ENCODE results near the gene PI4K2B.
"Not testable (repeated sequence)": the region's sequence is repeated elsewhere in the genome, so short reads cannot be mapped to it uniquely, and the experiment has no call there.

PI4K2B gene

DNA sequence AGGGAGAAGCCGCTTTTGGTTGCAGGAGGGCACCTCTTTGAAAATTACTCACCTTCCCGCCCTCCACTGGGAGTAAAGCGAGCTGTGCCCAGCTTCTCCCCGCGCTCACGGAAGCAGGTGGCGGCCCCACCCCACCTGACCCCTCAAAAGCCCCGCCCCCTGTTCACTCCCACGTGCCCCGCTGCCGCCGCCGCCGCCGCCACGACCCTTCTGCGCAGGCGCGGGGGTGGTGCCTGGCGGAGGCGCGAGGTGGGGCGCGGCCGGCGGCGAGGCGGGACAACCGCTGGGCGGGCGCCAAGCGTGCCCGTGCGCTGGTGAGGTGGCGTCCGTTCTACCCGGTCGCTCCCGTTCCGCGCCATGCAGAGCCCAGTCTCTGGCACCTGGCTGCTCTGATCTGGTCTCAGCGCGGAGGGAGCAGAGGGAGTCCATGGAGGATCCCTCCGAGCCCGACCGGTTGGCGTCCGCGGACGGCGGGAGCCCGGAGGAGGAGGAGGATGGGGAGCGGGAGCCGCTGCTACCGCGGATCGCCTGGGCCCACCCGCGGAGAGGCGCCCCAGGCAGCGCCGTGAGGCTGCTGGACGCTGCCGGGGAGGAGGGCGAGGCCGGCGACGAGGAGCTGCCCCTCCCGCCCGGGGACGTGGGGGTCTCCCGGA, at the start of gene PI4K2B:
TSS of gene PI4K2B (plus strand) at position 297 of the 653 bp plus-strand sequence. CDS start at position 428, 131 bp downstream.
- in situ Hi-C loops (cut with MboI; ENCODE audit: low sequenced_read_pairs) = no loop called here

DNA sequence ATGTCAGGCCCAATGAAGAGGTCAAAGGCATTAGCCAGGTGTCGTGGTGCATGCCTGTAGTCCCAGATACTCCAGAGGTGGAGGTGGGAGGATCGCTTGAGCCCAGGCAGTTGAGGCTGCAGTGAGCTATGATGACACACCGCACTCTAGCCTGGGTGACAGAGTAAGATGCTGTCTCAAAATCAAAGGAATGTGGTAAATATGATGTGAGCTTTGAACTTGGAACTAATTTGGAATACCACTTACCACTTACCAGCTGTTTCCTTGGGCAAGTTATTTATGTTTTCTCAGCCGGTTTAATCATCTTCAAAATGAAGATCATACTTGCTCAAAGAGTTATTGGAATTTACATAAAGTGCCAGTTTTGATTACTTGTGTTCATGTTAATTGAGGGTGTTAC, 49.8 kb upstream of the PI4K2B start:
- in situ Hi-C loops (cut with MboI; ENCODE audit: low sequenced_read_pairs) = no loop called here

- in situ Hi-C loops (cut with MboI; ENCODE audit: low sequenced_read_pairs) = no loop called here
Measured at GRCh38 chr4:25190407-25190806, 43.4 kb upstream of the PI4K2B start.

- in situ Hi-C loops (cut with MboI; ENCODE audit: low sequenced_read_pairs) = no loop called here
Measured at GRCh38 chr4:25198713-25199112, 35.1 kb upstream of the PI4K2B start.

GRCh38 chr4:25207997-25208396, 25.8 kb upstream of the PI4K2B start:
- in situ Hi-C loops (cut with MboI; ENCODE audit: low sequenced_read_pairs) = no loop called here

- in situ Hi-C loops (cut with MboI; ENCODE audit: low sequenced_read_pairs) = no loop called here
Measured at GRCh38 chr4:25209702-25210101, 24.1 kb upstream of the PI4K2B start.

DNA sequence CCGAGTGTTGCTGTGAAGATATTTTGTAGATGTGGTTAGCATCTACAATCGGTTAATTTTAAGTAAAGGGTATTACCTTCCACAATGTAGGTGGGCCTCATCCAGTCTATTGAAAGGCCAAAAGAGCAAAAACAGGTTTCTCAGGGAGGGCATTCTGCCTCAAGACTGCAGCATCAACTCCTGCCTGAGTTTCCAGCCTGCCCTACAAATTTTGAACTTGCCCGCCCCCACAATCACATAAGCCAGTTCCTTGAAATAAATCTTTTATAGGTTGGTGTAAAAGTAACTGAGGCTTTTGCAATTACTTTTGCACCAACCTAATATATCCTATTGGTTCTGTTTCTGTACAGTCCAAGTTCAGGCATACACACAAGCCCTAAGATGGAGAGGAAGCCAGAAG, 22.1 kb upstream of the PI4K2B start:
- in situ Hi-C loops (cut with MboI; ENCODE audit: low sequenced_read_pairs) = no loop called here

- in situ Hi-C loops (cut with MboI; ENCODE audit: low sequenced_read_pairs) = no loop called here
Measured at GRCh38 chr4:25212822-25213221, 21.0 kb upstream of the PI4K2B start.

GRCh38 chr4:25213347-25213979, 20.4 kb upstream of the PI4K2B start:
- in situ Hi-C loops (cut with MboI; ENCODE audit: low sequenced_read_pairs) = no loop called here

DNA sequence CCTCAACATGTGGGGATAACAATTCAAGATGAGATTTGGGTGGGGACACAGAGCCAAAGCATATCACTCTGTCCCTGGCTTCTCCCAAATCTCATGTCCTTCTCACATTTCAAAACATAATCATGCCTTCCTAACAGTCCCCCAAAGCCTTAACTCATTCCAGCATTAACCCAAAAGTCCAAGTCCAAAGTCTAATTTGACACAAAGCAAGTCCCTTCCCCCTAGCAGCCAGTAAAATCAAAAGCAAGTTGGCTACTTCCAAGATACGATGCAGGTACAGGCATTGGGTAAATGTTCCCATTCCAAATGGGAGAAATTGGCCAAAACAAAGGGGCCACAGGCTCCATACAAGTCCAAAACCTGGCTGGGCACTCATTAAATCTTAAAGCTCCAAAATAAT, 19.1 kb upstream of the PI4K2B start:
- in situ Hi-C loops (cut with MboI; ENCODE audit: low sequenced_read_pairs) = not testable (repeated sequence)

DNA sequence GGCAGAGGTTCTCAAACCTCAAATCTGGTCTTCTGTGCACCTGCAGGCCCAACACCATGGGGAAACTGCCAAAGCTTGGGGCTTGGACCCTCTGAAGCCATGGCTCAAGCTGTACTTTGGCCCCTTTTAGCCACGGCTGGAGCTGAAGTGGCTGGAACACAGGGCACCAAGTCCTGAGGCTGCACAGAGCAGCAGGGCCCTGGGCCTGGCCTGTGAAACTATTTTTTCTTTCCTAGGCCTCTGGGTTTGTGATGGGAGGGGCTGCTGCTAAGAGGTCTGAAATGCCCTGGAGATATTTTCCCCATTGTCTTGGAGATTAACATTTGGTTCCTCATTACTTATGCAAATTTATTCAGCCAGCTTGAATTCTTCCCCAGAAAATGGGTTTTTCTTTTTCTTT, 18.3 kb upstream of the PI4K2B start:
- in situ Hi-C loops (cut with MboI; ENCODE audit: low sequenced_read_pairs) = no loop called here

DNA sequence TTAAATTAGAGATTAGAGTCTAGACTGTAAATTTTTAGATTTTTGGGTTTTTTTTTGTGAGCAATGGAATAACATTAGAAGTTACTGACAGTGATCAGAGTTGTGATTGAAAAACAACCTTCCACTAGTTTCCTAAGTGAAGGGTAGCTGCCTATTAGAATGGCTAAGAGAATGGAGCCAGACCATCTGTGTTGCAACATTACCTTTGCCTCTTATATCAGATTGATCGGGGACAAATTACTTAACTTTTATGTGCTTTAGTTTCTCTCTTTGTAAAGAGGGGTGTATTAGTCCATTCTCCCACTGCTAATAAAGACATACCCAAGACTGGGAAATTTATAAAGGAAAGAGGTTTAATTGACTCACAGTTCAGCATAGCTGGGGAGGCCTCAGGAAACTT, 12.5 kb upstream of the PI4K2B start:
- in situ Hi-C loops (cut with MboI; ENCODE audit: low sequenced_read_pairs) = no loop called here

DNA sequence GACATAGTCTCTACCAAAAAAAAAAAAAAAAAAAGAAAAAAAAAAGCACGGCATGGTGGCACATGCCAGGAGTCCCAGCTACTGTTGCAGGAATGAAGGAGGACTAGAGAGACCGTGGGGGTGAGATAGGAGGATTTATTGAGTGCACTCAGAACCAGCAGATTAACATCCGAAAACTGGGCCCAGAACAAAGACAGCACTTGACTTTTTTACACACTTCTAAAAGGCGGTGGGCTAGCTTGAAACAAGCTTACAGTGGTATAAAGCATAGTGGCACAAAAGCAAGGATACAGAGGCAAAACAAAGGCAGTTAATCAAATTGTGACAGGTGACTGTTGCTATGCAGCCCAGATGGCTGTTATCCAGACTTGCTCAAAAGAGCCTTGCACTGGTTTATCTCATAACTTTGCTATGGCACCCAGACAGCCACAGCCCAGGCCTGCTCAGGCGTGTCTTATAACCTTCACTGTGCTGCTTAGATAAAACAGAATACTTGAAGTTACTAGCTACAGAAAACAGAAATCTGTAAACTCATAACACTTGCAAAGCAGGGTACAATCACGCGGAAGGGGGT, 9.9 kb upstream of the PI4K2B start:
- in situ Hi-C loops (cut with MboI; ENCODE audit: low sequenced_read_pairs) = no loop called here

DNA sequence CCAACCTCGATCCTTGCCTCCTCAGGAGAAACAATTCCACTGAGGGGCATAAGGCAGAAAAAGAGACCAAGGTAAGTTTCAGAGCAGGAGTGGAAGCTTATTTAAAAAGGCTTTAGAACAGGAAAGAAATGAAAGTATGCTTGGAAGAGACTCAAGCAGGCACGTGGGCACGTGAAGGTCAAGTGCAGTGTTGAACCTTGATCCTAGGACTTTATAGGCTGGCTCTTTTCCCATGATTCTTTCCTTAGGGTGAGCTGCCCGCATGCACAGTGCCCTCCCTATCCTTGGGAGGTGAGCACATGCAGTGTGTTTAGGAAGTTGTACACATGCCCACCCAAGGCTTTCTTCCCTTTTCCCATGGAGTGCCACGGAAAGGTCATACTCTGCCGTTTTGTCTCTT, 4.0 kb upstream of the PI4K2B start:
- in situ Hi-C loops (cut with MboI; ENCODE audit: low sequenced_read_pairs) = no loop called here

- in situ Hi-C loops (cut with MboI; ENCODE audit: low sequenced_read_pairs) = no loop called here
Measured at GRCh38 chr4:25233194-25233593, 639 bp upstream of the PI4K2B start.

- in situ Hi-C loops (cut with MboI; ENCODE audit: low sequenced_read_pairs) = no loop called here
Measured at GRCh38 chr4:25234390-25235370, 847 bp downstream of the PI4K2B start.

- in situ Hi-C loops (cut with MboI; ENCODE audit: low sequenced_read_pairs) = no loop called here
Measured at GRCh38 chr4:25235401-25235800, 1.6 kb downstream of the PI4K2B start.

DNA sequence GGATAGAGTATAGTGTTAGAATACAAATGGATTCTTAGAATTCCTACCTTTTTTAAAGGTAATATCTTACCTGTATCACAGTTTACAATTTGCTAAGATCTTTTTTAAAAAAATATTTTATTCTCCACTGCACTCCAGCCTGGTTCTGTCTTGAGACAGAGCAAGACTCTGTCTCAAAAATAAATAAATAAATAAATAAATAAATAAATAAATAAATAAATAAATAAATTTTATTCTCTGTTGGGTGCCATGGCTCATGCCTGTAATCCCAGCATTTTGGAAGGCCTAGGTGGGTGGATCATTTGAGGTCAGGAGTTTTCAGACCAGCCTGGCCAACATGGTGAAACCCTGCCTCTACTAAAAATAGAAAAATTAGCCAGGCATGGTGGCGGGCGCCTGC, 2.2 kb downstream of the PI4K2B start:
- in situ Hi-C loops (cut with MboI; ENCODE audit: low sequenced_read_pairs) = not testable (repeated sequence)

DNA sequence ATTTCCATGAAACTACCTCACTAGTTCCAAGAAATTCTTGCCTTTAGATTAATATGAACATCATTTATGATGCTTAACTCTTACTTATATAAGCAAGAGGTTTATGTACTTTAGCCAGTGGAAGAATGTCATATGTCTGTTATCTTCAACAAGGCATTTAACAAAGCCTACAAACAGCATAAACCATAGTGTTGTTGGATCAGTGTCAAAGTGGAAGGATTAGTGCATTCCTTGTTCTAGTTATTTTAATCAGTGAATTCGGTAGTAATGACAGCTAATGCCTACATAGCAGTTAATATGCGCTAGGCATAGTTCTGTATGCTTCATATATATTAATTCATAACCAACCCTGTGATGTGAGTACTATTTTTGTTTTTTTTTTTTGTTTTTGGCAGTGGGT, 3.1 kb downstream of the PI4K2B start:
- in situ Hi-C loops (cut with MboI; ENCODE audit: low sequenced_read_pairs) = no loop called here

DNA sequence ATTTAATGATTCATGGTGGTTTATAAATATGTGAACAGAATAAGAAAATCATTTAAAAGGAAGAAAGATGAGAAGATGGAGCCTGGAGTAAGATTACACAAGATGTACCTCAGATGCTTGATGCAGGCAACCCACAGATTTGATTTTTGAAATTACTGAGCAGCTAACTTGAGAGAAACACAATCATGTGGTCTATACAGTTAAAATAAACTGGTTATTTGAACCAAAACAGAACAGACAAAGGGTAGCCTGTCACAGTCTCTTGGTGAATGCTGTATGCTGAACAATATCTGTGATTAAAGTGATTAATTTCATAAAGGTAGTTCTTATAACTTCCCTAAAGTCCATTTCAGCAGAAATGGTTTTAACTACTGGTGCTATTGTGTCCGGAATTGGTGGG, 4.2 kb downstream of the PI4K2B start:
- in situ Hi-C loops (cut with MboI; ENCODE audit: low sequenced_read_pairs) = no loop called here

GRCh38 chr4:25239528-25239927, 5.7 kb downstream of the PI4K2B start:
- in situ Hi-C loops (cut with MboI; ENCODE audit: low sequenced_read_pairs) = not testable (repeated sequence)

Measured in hTERT RPE-1 (cell line).